Upper lobe of left lung (tissue), 4 donors: ENCODE data around the gene AAGAB.

Experiments used
- CTCF ChIP-seq, 6 experiments: fragments of 450-650 bp in 4 of 6; fragments of 200-600 bp in 2 of 6; sonication (generic) in 2 of 6; IDR thresholded peaks; one replicate each; pipeline ENCODE4 v1.5.1; 2016 to 2019; ENCODE audit warnings: antibody characterized with exemption in 6 of 6
- EP300 ChIP-seq, 4 donors: sonication (generic); formaldehyde crosslinking; IDR thresholded peaks; one replicate each; pipeline ENCODE4 v1.5.1; 2017; ENCODE audit warnings: antibody characterized with exemption in 4 of 4, control low read depth in 2 of 4
- POLR2A ChIP-seq, 4 donors: fragments of 450-650 bp; IDR thresholded peaks; one replicate each; pipeline ENCODE4 v1.5.1; 2016 to 2017; ENCODE audit warnings: antibody characterized with exemption in 4 of 4, mild to moderate bottlenecking in 2 of 4

GRCh38 chr15:67281714-67282113 is 27.3 kb upstream of the AAGAB start:
- TF ChIP-seq CTCF (IDR thresholded peaks at IDR 0.05) (no peak), POLR2A (IDR thresholded peaks at IDR 0.05) (no peak), EP300 (IDR thresholded peaks at IDR 0.05) (no peak)
